GM18517 (cell line): Measurements from ENCODE around the gene RTN4R.
"Not testable (repeated sequence)": the region's sequence is repeated elsewhere in the genome, so short reads cannot be mapped to it uniquely, and the experiment has no call there.

Experiments
- ATAC-seq: cut with Tn5 transposase; IDR thresholded peaks from one replicate; pipeline ENCODE4 v1.9.1; 2021; ENCODE audit warnings: mild to moderate bottlenecking, moderate library complexity; ENCODE audit not compliant: unreplicated experiment

RTN4R gene

GRCh38 chr22:20289182-20290044, 21.3 kb upstream of the RTN4R start:
- not testable (repeated sequence) for ATAC-seq

DNA sequence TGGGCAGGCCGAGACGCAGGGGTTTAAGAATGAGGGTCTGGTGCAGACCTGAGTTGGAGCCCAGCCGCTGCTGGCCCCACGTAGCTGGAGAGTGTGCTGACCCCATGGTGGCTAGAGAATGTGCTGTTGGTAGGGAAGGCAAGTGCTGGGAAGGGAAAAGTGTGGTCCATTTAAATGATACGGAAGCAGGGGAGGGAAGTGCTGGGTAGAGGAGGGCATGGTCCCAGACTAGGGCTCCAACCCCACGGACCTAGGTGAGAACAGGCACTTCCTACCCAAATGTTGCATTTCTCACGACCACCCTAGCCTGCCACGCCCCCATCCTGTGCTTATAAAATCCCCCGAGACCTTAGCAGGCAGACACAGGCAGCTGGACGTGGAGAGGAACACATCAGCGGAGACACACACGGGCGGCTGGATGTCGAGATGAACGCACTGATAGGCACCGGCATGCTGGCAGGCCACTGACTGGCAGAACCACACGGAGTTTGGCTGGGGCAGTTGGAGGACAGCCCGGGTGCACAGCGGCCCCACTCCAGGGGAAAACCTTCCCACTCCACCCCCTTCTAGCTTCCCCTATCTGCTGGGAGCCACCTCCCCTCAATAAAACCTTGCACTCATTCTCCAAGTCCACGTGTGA, 18.8 kb upstream of the RTN4R start:
- ATAC-seq, result not testable (repeated sequence)

DNA sequence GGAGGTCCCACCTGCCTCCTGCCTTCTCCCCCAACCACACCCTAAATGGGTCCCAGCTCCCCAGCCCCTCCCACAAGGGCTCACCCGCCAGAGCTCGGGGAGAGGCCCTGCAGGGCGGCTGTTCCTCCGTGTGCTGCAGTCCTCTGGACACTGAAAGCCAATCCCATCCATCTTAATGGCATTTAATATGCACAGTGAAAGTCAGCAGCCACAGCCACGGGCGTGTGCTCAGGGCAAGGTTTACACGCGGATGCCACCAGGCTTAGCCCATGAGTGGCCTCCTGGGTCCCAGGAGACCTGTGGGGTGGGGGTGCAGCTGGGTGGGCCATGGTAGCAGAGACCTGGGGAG, 18.2 kb upstream of the RTN4R start:
- ATAC-seq, result not testable (repeated sequence)

GRCh38 chr22:20285473-20286311, 17.6 kb upstream of the RTN4R start:
- ATAC-seq, result not testable (repeated sequence)

GRCh38 chr22:20284471-20285086, 16.5 kb upstream of the RTN4R start:
- ATAC-seq, result no peak

DNA sequence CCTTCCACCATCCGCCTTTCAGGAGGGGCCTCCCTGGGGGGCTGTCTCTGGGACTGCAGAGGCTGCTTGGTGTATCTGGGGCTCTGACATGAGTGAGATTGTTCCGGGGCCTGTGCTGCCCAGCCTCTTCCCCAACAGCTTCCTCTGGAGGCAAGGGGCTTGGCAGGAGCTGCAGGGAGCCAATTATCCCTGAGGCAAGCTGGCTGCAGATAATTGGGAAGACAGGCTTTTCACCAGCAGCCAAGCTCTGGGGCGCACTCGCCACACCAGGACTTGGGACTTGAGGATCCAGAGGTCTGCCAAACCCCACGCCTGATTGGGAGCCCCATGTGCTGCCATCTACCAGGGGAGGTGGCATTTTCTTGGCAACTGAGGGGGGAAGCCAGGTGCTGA, 15.6 kb upstream of the RTN4R start:
- ATAC-seq, result no peak

DNA sequence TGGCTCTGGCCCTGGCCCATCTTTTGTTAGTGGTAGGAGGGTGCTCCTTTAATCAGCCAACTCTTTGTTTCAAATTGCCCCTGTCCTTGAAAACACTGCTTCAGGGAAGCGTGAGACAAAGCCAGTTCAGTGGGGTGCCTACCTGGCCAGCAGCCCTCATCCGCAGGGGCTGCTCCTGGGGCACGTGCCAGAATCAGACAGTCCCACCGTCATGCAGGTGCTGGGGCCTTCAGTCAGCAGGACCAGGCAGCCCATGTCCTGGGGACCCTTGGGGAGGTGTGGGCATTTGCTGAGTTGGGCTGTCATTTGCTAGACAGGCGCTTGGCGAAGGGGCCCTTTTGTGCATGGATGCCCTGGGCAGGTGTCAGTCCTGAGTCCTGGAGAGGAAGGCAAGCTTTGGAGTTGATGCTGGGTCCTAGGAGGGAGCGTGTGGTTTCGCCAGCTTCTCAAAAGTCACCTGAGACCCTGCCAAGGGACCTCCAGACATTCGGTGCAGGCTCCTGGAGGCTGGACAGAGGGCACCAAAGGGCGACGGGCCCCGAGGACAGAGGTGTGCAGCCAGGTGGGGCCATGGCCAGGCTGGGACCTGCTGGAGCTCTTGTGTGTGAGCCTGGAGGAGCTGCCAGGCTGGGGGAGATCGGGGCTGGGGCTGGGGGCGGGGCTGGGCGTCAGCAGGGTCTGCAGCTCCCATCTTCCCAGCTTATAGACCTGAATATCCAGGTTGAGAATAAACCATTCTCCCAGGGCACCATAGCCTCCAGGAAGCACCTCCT, 15.0 kb upstream of the RTN4R start:
- ATAC-seq, result no peak

GRCh38 chr22:20281891-20282290, 13.8 kb upstream of the RTN4R start:
- ATAC-seq, result no peak

- ATAC-seq, result not testable (repeated sequence)
These were observed 13.4 kb upstream of the RTN4R start for GRCh38 chr22:20281473-20281872.

- ATAC-seq, result no peak
These were observed 12.7 kb upstream of the RTN4R start for GRCh38 chr22:20280866-20281265.

GRCh38 chr22:20280163-20280562, 12.0 kb upstream of the RTN4R start:
- not testable (repeated sequence) for ATAC-seq

GRCh38 chr22:20279662-20280134, 11.6 kb upstream of the RTN4R start:
- no peak for ATAC-seq

- ATAC-seq, result not testable (repeated sequence)
These were observed 10.8 kb upstream of the RTN4R start for GRCh38 chr22:20278726-20279490.

GRCh38 chr22:20277936-20278635, 10.0 kb upstream of the RTN4R start:
- not testable (repeated sequence) for ATAC-seq

GRCh38 chr22:20276468-20276867, 8.3 kb upstream of the RTN4R start:
- ATAC-seq, result no peak

- no peak for ATAC-seq
These were observed 7.7 kb upstream of the RTN4R start for GRCh38 chr22:20275836-20276235.

GRCh38 chr22:20275325-20275724, 7.2 kb upstream of the RTN4R start:
- not testable (repeated sequence) for ATAC-seq

GRCh38 chr22:20274374-20274773, 6.3 kb upstream of the RTN4R start:
- ATAC-seq, result not testable (repeated sequence)

GRCh38 chr22:20273758-20274181, 5.7 kb upstream of the RTN4R start:
- ATAC-seq, result no peak
